Thoracic aorta (tissue), 2 donors: ENCODE results near the gene CNGB1. TPM values are rescaled to one million over a fixed set of nuclear protein-coding genes. Genes with fewer than 3 reads are reported as not detected.

Experiments used
- ATAC-seq: fragments of 150-250 bp; one replicate; pipeline ENCODE4 v1.8.0; 2017; ENCODE audit warnings: low read depth; ENCODE audit not compliant: insufficient number of reproducible peaks, low FRiP score
- DNase-seq: peaks from one replicate; pipeline ENCODE4 v3.0.0-alpha.2; 2020; ENCODE audit warnings: low spot score
- H3K27ac ChIP-seq, 2 donors: fragments of 200-600 bp; sonication (generic); 1 replicate in 1 of 2; 2 replicates in 1 of 2; pipeline ENCODE4 v1.5.1; 2016; ENCODE audit warnings: mild to moderate bottlenecking in 2 of 2, moderate library complexity in 2 of 2
- H3K27me3 ChIP-seq: fragments of 200-600 bp; sonication (generic); replicated peaks from 2 replicates; pipeline ENCODE4 v1.6.0; 2016; ENCODE audit warnings: mild to moderate bottlenecking; ENCODE audit not compliant: insufficient read depth
- H3K36me3 ChIP-seq: fragments of 200-600 bp; sonication (generic); one replicate; pipeline ENCODE4 v1.5.1; 2016
- H3K4me1 ChIP-seq, 2 donors: fragments of 200-600 bp; sonication (generic); 1 replicate in 1 of 2; 2 replicates in 1 of 2; pipeline versions ENCODE4 v1.5.1 to v1.6.0; 2016; ENCODE audit warnings: low read depth in 2 of 2, mild to moderate bottlenecking in 1 of 2; ENCODE audit not compliant: control insufficient read depth in 1 of 2
- H3K4me3 ChIP-seq: fragments of 200-600 bp; sonication (generic); 2 replicates; pipeline ENCODE4 v1.5.1; 2016; ENCODE audit warnings: mild to moderate bottlenecking
- H3K9me3 ChIP-seq: fragments of 200-600 bp; sonication (generic); 2 replicates; pipeline ENCODE4 v1.5.1; 2016
- total RNA-seq, 2 donors: library from RNA; depleted of rRNA; stranded (reverse); fragments of >200 nt; gene quantifications; one replicate each; pipeline versions ENCODE4 v1.1.0 to v1.2.3, GENCODE V29; 2016
- TF ChIP-seq, protein P1 (sequence below): fragments of 200-600 bp; sonication (generic); IDR thresholded peaks from one replicate; pipeline ENCODE4 v1.5.1; 2019; ENCODE audit warnings: antibody characterized with exemption

Gene CNGB1
- total RNA-seq, 2 donors from 2014 or later, result not detected

DNA sequence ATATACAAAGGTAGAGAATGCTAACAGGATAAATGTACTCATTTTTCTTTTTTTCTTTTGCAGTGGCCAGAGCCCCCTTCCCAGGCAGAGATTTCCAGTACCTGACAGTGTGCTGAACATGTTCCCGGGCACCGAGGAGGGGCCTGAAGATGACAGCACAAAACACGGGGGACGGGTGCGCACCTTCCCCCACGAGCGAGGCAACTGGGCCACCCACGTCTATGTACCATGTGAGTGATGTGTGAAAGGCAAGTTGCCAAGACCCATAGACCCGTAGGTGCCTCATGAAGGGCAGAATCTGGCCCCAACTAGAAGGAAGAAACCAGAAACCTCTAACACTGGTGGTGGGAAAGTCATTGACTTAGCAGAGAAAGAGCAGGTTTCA, 31.5 kb upstream of the CNGB1 start:
- Histone ChIP-seq H3K9me3 (no peaks in the 10 kb centered on the region), H3K27ac (peak overlapping the region in 1 of 2 donors; percentile 91), H3K27me3 (no peaks in the 10 kb centered on the region), H3K36me3 (peaks cover 6% of the 10 kb centered on the region), H3K4me3 (no peak overlapping the region), H3K4me1 (peaks cover 18 to 32% of the 10 kb centered on the region in 2 donors)
- ATAC-seq (no peak), DNase-seq (no peak)
- TF ChIP-seq, protein P1, sequence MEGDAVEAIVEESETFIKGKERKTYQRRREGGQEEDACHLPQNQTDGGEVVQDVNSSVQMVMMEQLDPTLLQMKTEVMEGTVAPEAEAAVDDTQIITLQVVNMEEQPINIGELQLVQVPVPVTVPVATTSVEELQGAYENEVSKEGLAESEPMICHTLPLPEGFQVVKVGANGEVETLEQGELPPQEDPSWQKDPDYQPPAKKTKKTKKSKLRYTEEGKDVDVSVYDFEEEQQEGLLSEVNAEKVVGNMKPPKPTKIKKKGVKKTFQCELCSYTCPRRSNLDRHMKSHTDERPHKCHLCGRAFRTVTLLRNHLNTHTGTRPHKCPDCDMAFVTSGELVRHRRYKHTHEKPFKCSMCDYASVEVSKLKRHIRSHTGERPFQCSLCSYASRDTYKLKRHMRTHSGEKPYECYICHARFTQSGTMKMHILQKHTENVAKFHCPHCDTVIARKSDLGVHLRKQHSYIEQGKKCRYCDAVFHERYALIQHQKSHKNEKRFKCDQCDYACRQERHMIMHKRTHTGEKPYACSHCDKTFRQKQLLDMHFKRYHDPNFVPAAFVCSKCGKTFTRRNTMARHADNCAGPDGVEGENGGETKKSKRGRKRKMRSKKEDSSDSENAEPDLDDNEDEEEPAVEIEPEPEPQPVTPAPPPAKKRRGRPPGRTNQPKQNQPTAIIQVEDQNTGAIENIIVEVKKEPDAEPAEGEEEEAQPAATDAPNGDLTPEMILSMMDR, result no peak

DNA sequence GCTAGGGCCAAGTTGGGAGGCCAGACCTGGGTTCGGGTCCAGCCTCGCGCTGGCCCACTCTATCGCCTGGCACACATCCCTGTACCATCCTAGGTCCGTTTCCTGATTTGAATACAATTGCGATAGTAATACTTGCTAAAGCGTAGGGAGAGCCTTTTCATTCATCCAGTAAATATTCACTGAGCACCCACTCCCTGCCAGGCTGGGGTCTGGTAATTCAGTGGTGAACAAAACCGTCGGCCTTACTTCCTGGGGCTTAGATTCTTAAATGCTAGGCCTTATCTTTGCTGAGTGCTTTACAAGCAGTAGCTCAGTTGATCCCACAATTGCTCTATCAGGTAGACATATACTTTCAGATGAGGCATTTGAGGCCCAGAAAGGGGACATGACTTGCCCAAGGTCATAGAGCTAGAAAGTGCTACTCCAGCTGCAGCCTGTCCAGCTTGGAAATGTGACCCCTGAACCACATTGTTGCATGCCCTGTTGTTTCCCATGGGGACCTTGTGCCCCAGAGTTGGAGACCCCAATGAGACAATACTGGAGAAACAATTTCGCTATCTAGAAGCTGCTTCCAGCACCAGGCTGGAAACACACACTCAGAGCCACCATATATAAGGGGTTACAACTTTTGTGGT, 31.0 kb upstream of the CNGB1 start:
- Histone ChIP-seq H3K4me3 (peak overlapping the region; percentile 84), H3K36me3 (peaks cover 11% of the 10 kb centered on the region), H3K27ac (peak overlapping the region; percentile 83 to 91), H3K4me1 (peaks cover 18 to 32% of the 10 kb centered on the region in 2 donors), H3K27me3 (no peaks in the 10 kb centered on the region), H3K9me3 (no peaks in the 10 kb centered on the region)
- TF ChIP-seq, protein P1, result no peak
- no peak for ATAC-seq
- no peak for DNase-seq

DNA sequence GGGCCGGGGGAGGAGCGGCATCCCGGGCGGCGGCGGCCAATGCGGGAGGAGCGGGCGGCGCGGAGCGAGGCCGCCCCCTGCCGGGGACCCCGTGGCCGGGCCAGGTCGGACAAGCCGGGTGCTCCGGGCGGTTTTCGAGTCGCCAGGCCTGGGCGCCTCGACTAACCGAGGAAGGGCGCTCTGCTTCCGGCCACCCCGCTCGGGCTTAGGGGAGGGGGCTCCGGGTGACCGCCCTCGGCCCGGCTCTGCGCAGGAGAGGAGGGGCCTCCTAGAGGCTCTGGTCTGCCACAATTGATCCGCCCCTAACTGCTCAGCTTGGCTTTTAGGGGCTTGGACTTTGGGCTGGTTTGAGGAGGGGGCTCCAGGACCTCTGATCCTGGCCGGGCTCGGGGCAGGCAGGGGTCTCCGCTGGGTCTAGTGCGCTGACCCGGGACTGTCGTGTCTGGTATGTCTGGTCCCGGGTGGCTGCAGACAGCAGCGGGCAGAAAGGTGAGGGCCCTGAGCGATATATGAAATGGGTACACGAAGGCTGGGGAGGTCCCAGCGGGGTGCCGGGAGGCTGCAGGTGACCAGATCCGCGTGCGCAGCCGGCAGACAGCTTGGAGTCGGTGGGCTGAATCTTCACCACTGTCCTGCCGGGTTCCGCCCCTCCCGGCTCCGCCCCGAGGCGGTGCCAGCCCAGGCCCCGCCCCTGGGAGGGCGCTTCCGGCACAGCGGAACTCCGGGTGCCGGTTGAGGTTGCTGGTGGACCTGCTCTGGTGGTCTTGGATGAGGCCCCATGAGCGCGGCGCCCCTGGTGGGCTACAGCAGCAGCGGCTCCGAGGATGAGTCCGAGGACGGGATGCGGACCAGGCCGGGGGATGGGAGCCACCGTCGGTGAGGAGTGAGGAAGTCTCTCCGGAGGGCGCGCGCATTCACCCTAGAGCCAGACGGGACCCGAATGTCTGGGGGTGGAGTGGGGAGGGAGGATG, 30.1 kb upstream of the CNGB1 start, which contains the start of gene USB1:
USB1 (plus strand) TSS at position 702 of the 971 bp plus-strand sequence; CDS start at position 779, 77 bp downstream.
- Histone ChIP-seq H3K27ac (peak within 1 kb of the TSS; percentile 83 to 91), H3K4me3 (peak within 1 kb of the TSS; percentile 84), H3K4me1 (peaks cover 18 to 32% of the 10 kb centered on the region in 2 donors), H3K36me3 (peaks cover 20% of the 10 kb centered on the region), H3K9me3 (no peaks in the 10 kb centered on the region), H3K27me3 (no peaks in the 10 kb centered on the region)
- no peak for DNase-seq
- ATAC-seq, result peak; percentile 91
- TF ChIP-seq, protein P1, result peak; percentile 55

DNA sequence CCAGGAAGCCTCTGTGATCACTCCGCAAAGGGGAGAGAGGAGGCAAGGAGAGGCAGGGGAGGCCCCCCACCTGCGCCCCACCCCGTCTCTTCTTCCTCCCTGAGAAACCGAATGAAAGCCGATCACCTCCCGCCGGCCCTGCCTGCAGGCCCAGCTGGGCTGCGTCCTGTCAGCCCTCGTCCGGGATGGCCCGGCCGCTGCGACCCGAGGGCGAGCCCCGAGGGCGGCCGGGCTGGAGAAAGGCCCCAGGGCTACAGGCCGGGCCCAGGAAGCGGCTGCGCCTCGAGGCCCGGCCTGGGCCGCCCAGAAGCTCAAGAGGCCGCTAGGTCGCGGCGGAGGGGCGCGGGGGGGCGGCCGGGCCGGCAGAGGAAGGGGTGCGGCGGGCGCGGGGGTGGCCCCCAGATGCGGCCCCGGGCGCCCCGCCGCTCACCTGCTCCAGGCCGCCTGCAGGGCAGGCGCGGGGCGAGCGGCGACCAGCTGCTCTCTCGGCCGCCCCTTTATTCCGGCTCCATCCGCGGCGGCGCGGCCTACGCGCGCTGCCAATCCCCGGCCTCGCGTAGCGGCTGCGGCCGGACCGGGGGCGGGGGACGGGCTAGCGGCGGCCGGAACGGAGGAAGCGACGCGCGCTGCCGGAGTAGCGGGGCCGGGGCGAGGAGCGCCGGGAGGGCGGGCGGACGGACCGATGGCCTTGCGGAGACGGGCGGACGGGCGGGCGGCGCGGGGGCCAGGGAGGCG, 29.2 kb upstream of the CNGB1 start, which contains the start of gene ZNF319:
ZNF319 (minus strand) TSS at position 702 of the 735 bp plus-strand sequence. CDS start 2,407 bp downstream, outside the sequence.
- Histone ChIP-seq H3K4me3 (peak within 1 kb of the TSS; percentile 84), H3K27me3 (no peaks in the 10 kb centered on the region), H3K4me1 (peaks cover 18 to 31% of the 10 kb centered on the region in 2 donors), H3K9me3 (no peaks in the 10 kb centered on the region), H3K36me3 (peaks cover 22% of the 10 kb centered on the region), H3K27ac (peak within 1 kb of the TSS; percentile 83 to 91)
- TF ChIP-seq, protein P1, result no peak
- ATAC-seq, result peak; percentile 7
- no peak for DNase-seq
